Coronary artery (tissue), 2 donors: Measurements from ENCODE around the gene IGFBP2.

ENCODE experiments used
- DNase-seq: peaks from one replicate; pipeline ENCODE4 v3.0.0-alpha.2; 2017; ENCODE audit warnings: low spot score
- H3K27ac ChIP-seq, 2 donors: fragments of 200-600 bp; sonication (generic); one replicate each; pipeline ENCODE4 v1.5.1; 2016 to 2019
- H3K4me3 ChIP-seq: fragments of 200-600 bp; sonication (generic); 2 replicates; pipeline ENCODE4 v1.5.1; 2016; ENCODE audit warnings: mild to moderate bottlenecking, moderate library complexity
- TF ChIP-seq, protein P1 (sequence below): fragments of 200-600 bp; sonication (generic); IDR thresholded peaks from one replicate; pipeline ENCODE4 v1.5.1; 2019; ENCODE audit warnings: antibody characterized with exemption

The IGFBP2 gene

DNA sequence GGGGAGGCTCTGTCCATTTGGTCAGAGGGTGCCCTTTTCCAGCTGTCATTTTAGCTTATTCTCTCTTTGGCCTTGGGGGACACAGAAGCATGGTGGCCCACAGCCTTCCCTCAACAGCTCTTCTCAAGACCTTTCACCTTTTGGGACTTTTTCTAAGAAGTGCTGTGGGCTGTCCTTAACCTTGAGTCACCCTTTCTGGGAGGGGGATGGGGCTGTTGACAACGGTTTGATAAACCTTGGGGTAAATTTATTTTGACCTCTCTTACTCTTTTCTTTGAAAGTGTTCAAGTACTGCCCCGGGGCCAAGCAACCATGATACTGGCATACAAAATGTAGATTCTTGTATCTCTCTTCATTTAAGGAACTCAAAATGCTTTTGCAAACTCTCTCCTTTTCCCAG, 48.5 kb downstream of the IGFBP2 start:
- DNase-seq = no peak
- TF ChIP-seq, protein P1, sequence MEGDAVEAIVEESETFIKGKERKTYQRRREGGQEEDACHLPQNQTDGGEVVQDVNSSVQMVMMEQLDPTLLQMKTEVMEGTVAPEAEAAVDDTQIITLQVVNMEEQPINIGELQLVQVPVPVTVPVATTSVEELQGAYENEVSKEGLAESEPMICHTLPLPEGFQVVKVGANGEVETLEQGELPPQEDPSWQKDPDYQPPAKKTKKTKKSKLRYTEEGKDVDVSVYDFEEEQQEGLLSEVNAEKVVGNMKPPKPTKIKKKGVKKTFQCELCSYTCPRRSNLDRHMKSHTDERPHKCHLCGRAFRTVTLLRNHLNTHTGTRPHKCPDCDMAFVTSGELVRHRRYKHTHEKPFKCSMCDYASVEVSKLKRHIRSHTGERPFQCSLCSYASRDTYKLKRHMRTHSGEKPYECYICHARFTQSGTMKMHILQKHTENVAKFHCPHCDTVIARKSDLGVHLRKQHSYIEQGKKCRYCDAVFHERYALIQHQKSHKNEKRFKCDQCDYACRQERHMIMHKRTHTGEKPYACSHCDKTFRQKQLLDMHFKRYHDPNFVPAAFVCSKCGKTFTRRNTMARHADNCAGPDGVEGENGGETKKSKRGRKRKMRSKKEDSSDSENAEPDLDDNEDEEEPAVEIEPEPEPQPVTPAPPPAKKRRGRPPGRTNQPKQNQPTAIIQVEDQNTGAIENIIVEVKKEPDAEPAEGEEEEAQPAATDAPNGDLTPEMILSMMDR = no peak
- peak overlapping the region; percentile 60 to 88 for H3K27ac ChIP-seq
- no peak overlapping the region for H3K4me3 ChIP-seq

- Histone ChIP-seq H3K4me3 (no peak overlapping the region), H3K27ac (peak overlapping the region; percentile 60 to 88)
- peak; percentile 93 for DNase-seq
- TF ChIP-seq, protein P1 = no peak
These were observed 50.6 kb downstream of the IGFBP2 start for GRCh38 chr2:216683846-216684245.

- DNase-seq = no peak
- TF ChIP-seq, protein P1 = no peak
- Histone ChIP-seq H3K4me3 (no peak overlapping the region), H3K27ac (peak overlapping the region; percentile 59 to 60)
These were observed 52.2 kb downstream of the IGFBP2 start for GRCh38 chr2:216685327-216685875.

- Histone ChIP-seq H3K4me3 (no peak overlapping the region), H3K27ac (peak overlapping the region; percentile 62 to 67)
- TF ChIP-seq, protein P1 = no peak
- no peak for DNase-seq
These were observed 53.9 kb downstream of the IGFBP2 start for GRCh38 chr2:216687111-216687510.

- H3K4me3 ChIP-seq = no peak overlapping the region
- H3K27ac ChIP-seq = peak overlapping the region; percentile 62 to 67
- no peak for DNase-seq
- TF ChIP-seq, protein P1 = no peak
These were observed 54.4 kb downstream of the IGFBP2 start for GRCh38 chr2:216687646-216688045.

DNA sequence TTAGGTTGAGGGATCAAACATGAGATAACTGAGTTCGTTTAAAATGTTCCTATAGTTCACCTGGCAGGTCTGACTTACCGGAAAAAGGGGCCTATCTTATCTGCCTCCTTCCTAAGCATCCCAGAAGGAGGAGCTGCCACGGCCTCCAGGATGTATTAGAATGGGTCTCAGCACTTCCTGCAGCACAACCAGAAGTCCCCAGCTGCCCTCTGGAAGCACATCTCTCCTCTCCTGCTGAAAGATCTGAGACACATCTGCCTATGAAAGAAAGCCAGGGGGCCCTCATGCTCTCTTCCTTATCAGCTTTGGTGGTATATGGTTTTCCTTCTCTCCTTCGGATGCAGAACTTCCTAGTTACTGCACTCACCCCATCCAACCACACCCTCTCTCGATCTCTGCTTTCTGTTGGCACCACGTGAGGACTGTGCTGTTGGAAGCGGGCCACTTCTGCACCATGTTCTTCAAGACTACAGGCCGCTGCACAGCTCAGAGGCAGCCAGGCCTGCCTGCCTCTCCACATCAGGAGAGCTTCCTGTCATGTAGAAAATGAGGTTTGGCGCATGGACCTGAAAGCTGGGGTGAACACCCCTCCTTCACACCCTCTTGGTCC, 55.6 kb downstream of the IGFBP2 start:
- no peak for DNase-seq
- TF ChIP-seq, protein P1 = no peak
- Histone ChIP-seq H3K4me3 (peak overlapping the region; percentile 77), H3K27ac (peak overlapping the region; percentile 58 to 96)

DNA sequence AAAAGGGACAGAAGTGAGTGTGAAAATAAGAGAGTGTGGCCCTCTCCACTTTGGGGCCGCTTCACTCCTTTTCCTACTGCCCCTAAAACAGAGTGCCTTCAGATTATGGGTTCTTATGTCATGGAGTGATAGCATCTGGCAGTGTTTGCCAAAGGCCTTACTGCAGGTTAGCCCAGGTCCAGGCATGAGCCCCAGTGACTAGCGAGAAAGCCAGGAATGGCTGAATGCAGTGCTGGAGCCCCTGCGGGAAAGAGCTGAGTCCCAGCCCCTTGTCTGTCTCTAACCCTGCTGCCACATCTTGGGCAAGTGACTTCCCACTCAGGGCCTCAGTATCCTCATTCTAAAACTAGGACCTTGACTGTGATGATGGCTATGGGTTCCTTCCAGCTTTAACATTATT, 56.2 kb downstream of the IGFBP2 start:
- peak overlapping the region; percentile 77 for H3K4me3 ChIP-seq
- H3K27ac ChIP-seq = peak overlapping the region; percentile 58 to 96
- TF ChIP-seq, protein P1 = no peak
- DNase-seq = no peak
